Neural cell (in vitro differentiated cells): ENCODE data around the gene CXorf65. TPM values are rescaled to one million over a fixed set of nuclear protein-coding genes. Genes with fewer than 3 reads are reported as not detected.

ENCODE experiments used
- H2AFZ ChIP-seq: fragments of 200-600, 300-800 bp; sonication (generic), shearing (Covaris generic); 2 replicates; pipeline ENCODE4 v1.6.0; 2014; ENCODE audit warnings: low read depth, mild to moderate bottlenecking, antibody characterized with exemption, low read length, moderate library complexity
- H3F3A ChIP-seq: fragments of 200-600 bp; shearing (Covaris generic); 2 replicates; pipeline ENCODE4 v1.6.1; 2016; ENCODE audit warnings: mild to moderate bottlenecking, moderate library complexity, mixed read lengths, antibody characterized with exemption, low read length; ENCODE audit not compliant: insufficient read depth, poor library complexity, severe bottlenecking
- H3K27ac ChIP-seq: fragments of 200-600, 300-800 bp; sonication (generic), shearing (Covaris generic); 2 replicates; pipeline ENCODE4 v1.5.1; 2014; ENCODE audit warnings: mild to moderate bottlenecking, low read length, moderate library complexity
- H3K27me3 ChIP-seq: fragments of 300-800, 200-600 bp; sonication (generic), shearing (Covaris generic); 2 replicates; pipeline ENCODE4 v1.6.0; 2014; ENCODE audit warnings: mild to moderate bottlenecking, low read depth, low read length, moderate library complexity; ENCODE audit not compliant: insufficient read depth
- H3K36me3 ChIP-seq: fragments of 300-800, 200-600 bp; sonication (generic), shearing (Covaris generic); 2 replicates; pipeline ENCODE4 v1.5.1; 2014; ENCODE audit warnings: mild to moderate bottlenecking, antibody characterized with exemption, low read length, moderate library complexity; ENCODE audit not compliant: insufficient read depth
- H3K4me2 ChIP-seq: fragments of 300-800, 200-600 bp; sonication (generic), shearing (Covaris generic); 2 replicates; pipeline ENCODE4 v1.6.0; 2014; ENCODE audit warnings: mild to moderate bottlenecking, low read length
- H3K4me3 ChIP-seq: fragments of 300-800, 200-600 bp; sonication (generic), shearing (Covaris generic); 2 replicates; pipeline ENCODE4 v1.5.1; 2014; ENCODE audit warnings: mild to moderate bottlenecking, low read length, moderate library complexity
- H3K79me2 ChIP-seq: fragments of 200-600 bp; shearing (Covaris generic); replicated peaks from 2 replicates; pipeline ENCODE4 v1.6.0; 2014; ENCODE audit warnings: mild to moderate bottlenecking, low read length, moderate library complexity; ENCODE audit not compliant: insufficient read depth
- H3K9ac ChIP-seq: fragments of 300-800, 200-600 bp; sonication (generic), shearing (Covaris generic); 2 replicates; pipeline ENCODE4 v1.6.1; 2016; ENCODE audit warnings: mild to moderate bottlenecking, low read length, mixed read lengths
- H3K9me2 ChIP-seq: fragments of 200-600 bp; shearing (Covaris generic); 2 replicates; pipeline ENCODE4 v1.6.1; 2016; ENCODE audit warnings: mild to moderate bottlenecking, low read length, mixed read lengths; ENCODE audit not compliant: insufficient read depth
- H3K9me3 ChIP-seq: fragments of 200-600, 300-800 bp; sonication (generic), shearing (Covaris generic); 2 replicates; pipeline ENCODE4 v1.6.1; 2016; ENCODE audit warnings: mild to moderate bottlenecking, mixed run types, low read length, moderate library complexity, mixed read lengths
- H4K20me1 ChIP-seq: fragments of 200-600 bp; shearing (Covaris generic); 2 replicates; pipeline ENCODE4 v1.6.1; 2016; ENCODE audit warnings: mild to moderate bottlenecking, mixed run types; ENCODE audit not compliant: insufficient read depth
- CTCF ChIP-seq: fragments of 450-650 bp; IDR thresholded peaks from 2 replicates; pipeline ENCODE4 v1.5.1; 2014; ENCODE audit warnings: antibody characterized with exemption, mild to moderate bottlenecking, moderate library complexity; ENCODE audit not compliant: poor library complexity, severe bottlenecking
- EP300 ChIP-seq: fragments of 450-650 bp; conservative IDR thresholded peaks from 2 replicates; pipeline ENCODE4 v1.6.1; 2014; ENCODE audit warnings: antibody characterized with exemption, mild to moderate bottlenecking, moderate library complexity; ENCODE audit not compliant: poor library complexity, severe bottlenecking
- EZH2 ChIP-seq: fragments of 200-600, 300-800 bp; shearing (Covaris generic), sonication (generic); IDR thresholded peaks from 2 replicates; pipeline ENCODE4 v1.6.1; 2014; ENCODE audit warnings: antibody characterized with exemption, low read length, borderline replicate concordance, mild to moderate bottlenecking; ENCODE audit not compliant: insufficient read depth, poor library complexity, severe bottlenecking
- MXI1 ChIP-seq: fragments of 450-650 bp; conservative IDR thresholded peaks from 2 replicates; pipeline ENCODE4 v1.6.1; 2014; ENCODE audit warnings: antibody characterized with exemption, mild to moderate bottlenecking; ENCODE audit not compliant: poor library complexity, severe bottlenecking
- POLR2AphosphoS5 ChIP-seq: IDR thresholded peaks from 2 replicates; pipeline ENCODE4 v1.6.1; 2012
- RAD21 ChIP-seq: fragments of 450-650 bp; conservative IDR thresholded peaks from 2 replicates; pipeline ENCODE4 v1.6.1; 2014; ENCODE audit warnings: antibody characterized with exemption, mild to moderate bottlenecking, moderate library complexity
- SMC3 ChIP-seq: fragments of 450-650 bp; conservative IDR thresholded peaks from 2 replicates; pipeline ENCODE4 v1.6.1; 2014; ENCODE audit warnings: antibody characterized with exemption, mild to moderate bottlenecking, moderate library complexity; ENCODE audit not compliant: poor library complexity
- TAF1 ChIP-seq: IDR thresholded peaks from 2 replicates; pipeline ENCODE4 v1.6.1; 2012; ENCODE audit warnings: low read depth
- polyA plus RNA-seq: library from polyadenylated mRNA; depleted of rRNA; stranded (reverse); fragments of >200 nt; gene quantifications from 2 replicates; pipeline ENCODE4 v1.2.3, GENCODE V29; 2014
- TF ChIP-seq, protein P1 (sequence below): IDR thresholded peaks from 2 replicates; pipeline ENCODE4 v1.6.1; 2012; ENCODE audit warnings: borderline replicate concordance

The CXorf65 gene
- polyA plus RNA-seq, 1 donor from 2014 or later: not detected

GRCh38 chrX:71098302-71098701, 8.2 kb downstream of the CXorf65 start:
- TF ChIP-seq TAF1: no peak
- no peak for TF ChIP-seq SMC3
- TF ChIP-seq EZH2: no peak
- TF ChIP-seq RAD21: no peak
- TF ChIP-seq CTCF: no peak
- TF ChIP-seq, protein P1, sequence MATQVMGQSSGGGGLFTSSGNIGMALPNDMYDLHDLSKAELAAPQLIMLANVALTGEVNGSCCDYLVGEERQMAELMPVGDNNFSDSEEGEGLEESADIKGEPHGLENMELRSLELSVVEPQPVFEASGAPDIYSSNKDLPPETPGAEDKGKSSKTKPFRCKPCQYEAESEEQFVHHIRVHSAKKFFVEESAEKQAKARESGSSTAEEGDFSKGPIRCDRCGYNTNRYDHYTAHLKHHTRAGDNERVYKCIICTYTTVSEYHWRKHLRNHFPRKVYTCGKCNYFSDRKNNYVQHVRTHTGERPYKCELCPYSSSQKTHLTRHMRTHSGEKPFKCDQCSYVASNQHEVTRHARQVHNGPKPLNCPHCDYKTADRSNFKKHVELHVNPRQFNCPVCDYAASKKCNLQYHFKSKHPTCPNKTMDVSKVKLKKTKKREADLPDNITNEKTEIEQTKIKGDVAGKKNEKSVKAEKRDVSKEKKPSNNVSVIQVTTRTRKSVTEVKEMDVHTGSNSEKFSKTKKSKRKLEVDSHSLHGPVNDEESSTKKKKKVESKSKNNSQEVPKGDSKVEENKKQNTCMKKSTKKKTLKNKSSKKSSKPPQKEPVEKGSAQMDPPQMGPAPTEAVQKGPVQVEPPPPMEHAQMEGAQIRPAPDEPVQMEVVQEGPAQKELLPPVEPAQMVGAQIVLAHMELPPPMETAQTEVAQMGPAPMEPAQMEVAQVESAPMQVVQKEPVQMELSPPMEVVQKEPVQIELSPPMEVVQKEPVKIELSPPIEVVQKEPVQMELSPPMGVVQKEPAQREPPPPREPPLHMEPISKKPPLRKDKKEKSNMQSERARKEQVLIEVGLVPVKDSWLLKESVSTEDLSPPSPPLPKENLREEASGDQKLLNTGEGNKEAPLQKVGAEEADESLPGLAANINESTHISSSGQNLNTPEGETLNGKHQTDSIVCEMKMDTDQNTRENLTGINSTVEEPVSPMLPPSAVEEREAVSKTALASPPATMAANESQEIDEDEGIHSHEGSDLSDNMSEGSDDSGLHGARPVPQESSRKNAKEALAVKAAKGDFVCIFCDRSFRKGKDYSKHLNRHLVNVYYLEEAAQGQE: no peak
- no peak for TF ChIP-seq POLR2AphosphoS5
- TF ChIP-seq EP300: no peak
- TF ChIP-seq MXI1: no peak
- Histone ChIP-seq H3K9ac (no peak overlapping the region), H4K20me1 (no peaks in the 10 kb centered on the region), H3K79me2 (no peaks in the 10 kb centered on the region), H3K27me3 (peaks cover 7% of the 10 kb centered on the region), H3K36me3 (no peaks in the 10 kb centered on the region), H3K9me2 (no peaks in the 10 kb centered on the region), H3K4me2 (no peak overlapping the region), H2AFZ (no peak overlapping the region), H3K9me3 (no peaks in the 10 kb centered on the region), H3K4me3 (no peak overlapping the region), H3K27ac (no peak overlapping the region), H3F3A (no peaks in the 10 kb centered on the region)

DNA sequence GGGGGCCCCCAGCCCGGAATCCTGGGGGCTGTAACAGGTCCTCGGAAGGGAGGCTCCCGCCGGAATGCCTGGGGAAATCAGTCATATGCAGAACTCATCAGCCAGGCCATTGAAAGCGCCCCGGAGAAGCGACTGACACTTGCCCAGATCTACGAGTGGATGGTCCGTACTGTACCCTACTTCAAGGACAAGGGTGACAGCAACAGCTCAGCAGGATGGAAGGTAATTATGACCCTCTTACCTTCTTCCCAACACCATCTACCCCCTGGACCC, 9.8 kb downstream of the CXorf65 start:
- Histone ChIP-seq H4K20me1 (no peaks in the 10 kb centered on the region), H3K4me3 (peak overlapping the region; percentile 67), H3K27ac (no peak overlapping the region), H3K4me2 (no peak overlapping the region), H3F3A (no peaks in the 10 kb centered on the region), H3K79me2 (no peaks in the 10 kb centered on the region), H3K9me3 (no peaks in the 10 kb centered on the region), H2AFZ (no peak overlapping the region), H3K27me3 (peaks cover 7% of the 10 kb centered on the region), H3K9ac (no peak overlapping the region), H3K9me2 (no peaks in the 10 kb centered on the region), H3K36me3 (no peaks in the 10 kb centered on the region)
- TF ChIP-seq EZH2: no peak
- no peak for TF ChIP-seq RAD21
- no peak for TF ChIP-seq MXI1
- TF ChIP-seq, protein P1: no peak
